Measurements from ENCODE around the gene CYP1A2.

DNA sequence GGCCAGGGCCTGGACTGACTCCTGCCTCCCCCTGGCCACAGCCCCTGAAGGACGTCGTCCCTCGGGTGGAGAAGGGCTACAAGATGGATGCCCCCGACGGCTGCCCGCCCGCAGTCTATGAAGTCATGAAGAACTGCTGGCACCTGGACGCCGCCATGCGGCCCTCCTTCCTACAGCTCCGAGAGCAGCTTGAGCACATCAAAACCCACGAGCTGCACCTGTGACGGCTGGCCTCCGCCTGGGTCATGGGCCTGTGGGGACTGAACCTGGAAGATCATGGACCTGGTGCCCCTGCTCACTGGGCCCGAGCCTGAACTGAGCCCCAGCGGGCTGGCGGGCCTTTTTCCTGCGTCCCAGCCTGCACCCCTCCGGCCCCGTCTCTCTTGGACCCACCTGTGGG, 53.6 kb downstream of the CYP1A2 start:
- TF ChIP-seq CTCF (IDR thresholded peaks at IDR 0.05; ENCODE audit: insufficient read depth, low read length, poor library complexity, severe bottlenecking), result no peak
- TF ChIP-seq EZH2phosphoT487 (conservative IDR thresholded peaks at IDR 0.05; ENCODE audit: low read length), result no peak

All from SU-DHL-6 (cell line).